ENCODE results near the gene INPP5B. TPM values are rescaled to one million over a fixed set of nuclear protein-coding genes. Genes with fewer than 3 reads are reported as not detected.

The INPP5B gene
- total RNA-seq, 1 experiment from 2014 or later: 26.8 TPM

DNA sequence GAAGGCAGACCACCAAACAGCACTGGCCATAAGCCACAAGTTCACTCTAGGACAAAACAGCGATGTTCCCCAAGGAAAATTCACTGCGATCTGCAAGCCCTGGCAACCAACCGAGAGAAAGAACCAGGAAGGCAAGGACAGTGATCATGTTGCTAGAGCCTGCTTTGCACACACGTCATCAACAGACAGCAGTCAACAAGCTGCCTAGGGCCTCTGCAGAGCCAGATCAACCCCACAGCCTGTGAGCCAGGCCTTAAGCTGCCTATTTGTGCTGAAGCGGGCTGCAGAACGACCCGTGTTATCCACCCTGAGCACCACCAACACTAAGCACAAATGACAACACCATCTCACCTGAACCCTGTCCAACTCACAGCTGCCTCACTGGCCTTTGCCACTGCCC, 132.6 kb downstream of the INPP5B start:
- H3K4me1 Mint-ChIP-seq: peaks cover 4% of the 10 kb centered on the region; the same call in 1 of the 2 replicates
- H3K27me3 Mint-ChIP-seq (ENCODE audit: low read depth): no peaks in the 10 kb centered on the region
- H3K27ac Mint-ChIP-seq: peak overlapping the region; percentile 45; the same call in 1 of the 2 replicates
- POLR2A ChIA-PET: no interaction called here
- TF ChIP-seq, protein P1, sequence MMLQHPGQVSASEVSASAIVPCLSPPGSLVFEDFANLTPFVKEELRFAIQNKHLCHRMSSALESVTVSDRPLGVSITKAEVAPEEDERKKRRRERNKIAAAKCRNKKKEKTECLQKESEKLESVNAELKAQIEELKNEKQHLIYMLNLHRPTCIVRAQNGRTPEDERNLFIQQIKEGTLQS (CRISPR knock-in tag; conservative IDR thresholded peaks at IDR 0.05): no peak
- TF ChIP-seq HMGA2 (CRISPR knock-in tag; IDR thresholded peaks at IDR 0.05) (no peak), ETV6 (CRISPR knock-in tag; IDR thresholded peaks at IDR 0.05) (no peak), JAZF1 (CRISPR knock-in tag; IDR thresholded peaks at IDR 0.05) (no peak), PRRX2 (CRISPR knock-in tag; IDR thresholded peaks at IDR 0.05) (no peak), SMAD4 (CRISPR knock-in tag; IDR thresholded peaks at IDR 0.05) (no peak), MXD4 (CRISPR knock-in tag; IDR thresholded peaks at IDR 0.05; ENCODE audit: borderline replicate concordance) (no peak), FOXK1 (CRISPR knock-in tag; IDR thresholded peaks at IDR 0.05) (no peak), KAT7 (CRISPR knock-in tag; IDR thresholded peaks at IDR 0.05; ENCODE audit: borderline replicate concordance) (no peak), CREM (CRISPR knock-in tag; IDR thresholded peaks at IDR 0.05) (no peak)
- TF ChIP-seq, protein P2, sequence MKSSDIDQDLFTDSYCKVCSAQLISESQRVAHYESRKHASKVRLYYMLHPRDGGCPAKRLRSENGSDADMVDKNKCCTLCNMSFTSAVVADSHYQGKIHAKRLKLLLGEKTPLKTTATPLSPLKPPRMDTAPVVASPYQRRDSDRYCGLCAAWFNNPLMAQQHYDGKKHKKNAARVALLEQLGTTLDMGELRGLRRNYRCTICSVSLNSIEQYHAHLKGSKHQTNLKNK (CRISPR knock-in tag; IDR thresholded peaks at IDR 0.05): no peak
- TF ChIP-seq, protein P3, sequence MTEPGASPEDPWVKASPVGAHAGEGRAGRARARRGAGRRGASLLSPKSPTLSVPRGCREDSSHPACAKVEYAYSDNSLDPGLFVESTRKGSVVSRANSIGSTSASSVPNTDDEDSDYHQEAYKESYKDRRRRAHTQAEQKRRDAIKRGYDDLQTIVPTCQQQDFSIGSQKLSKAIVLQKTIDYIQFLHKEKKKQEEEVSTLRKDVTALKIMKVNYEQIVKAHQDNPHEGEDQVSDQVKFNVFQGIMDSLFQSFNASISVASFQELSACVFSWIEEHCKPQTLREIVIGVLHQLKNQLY (CRISPR knock-in tag; IDR thresholded peaks at IDR 0.05): no peak
- TF ChIP-seq, protein P4, sequence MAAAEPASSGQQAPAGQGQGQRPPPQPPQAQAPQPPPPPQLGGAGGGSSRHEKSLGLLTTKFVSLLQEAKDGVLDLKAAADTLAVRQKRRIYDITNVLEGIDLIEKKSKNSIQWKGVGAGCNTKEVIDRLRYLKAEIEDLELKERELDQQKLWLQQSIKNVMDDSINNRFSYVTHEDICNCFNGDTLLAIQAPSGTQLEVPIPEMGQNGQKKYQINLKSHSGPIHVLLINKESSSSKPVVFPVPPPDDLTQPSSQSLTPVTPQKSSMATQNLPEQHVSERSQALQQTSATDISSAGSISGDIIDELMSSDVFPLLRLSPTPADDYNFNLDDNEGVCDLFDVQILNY (CRISPR knock-in tag; IDR thresholded peaks at IDR 0.05): no peak
- TF ChIP-seq, protein P5, sequence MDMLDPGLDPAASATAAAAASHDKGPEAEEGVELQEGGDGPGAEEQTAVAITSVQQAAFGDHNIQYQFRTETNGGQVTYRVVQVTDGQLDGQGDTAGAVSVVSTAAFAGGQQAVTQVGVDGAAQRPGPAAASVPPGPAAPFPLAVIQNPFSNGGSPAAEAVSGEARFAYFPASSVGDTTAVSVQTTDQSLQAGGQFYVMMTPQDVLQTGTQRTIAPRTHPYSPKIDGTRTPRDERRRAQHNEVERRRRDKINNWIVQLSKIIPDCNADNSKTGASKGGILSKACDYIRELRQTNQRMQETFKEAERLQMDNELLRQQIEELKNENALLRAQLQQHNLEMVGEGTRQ (CRISPR knock-in tag; IDR thresholded peaks at IDR 0.05): no peak
- DNase-seq (ENCODE audit: low spot score) (no peak), ATAC-seq (no peak)
- no peak overlapping the region for H3K4me3 Mint-ChIP-seq
- H3K9me3 Mint-ChIP-seq: no peaks in the 10 kb centered on the region
- CTCF ChIA-PET: no interaction called here
- no peaks in the 10 kb centered on the region; the same call in 1 of the 2 replicates for H3K36me3 Mint-ChIP-seq

DNA sequence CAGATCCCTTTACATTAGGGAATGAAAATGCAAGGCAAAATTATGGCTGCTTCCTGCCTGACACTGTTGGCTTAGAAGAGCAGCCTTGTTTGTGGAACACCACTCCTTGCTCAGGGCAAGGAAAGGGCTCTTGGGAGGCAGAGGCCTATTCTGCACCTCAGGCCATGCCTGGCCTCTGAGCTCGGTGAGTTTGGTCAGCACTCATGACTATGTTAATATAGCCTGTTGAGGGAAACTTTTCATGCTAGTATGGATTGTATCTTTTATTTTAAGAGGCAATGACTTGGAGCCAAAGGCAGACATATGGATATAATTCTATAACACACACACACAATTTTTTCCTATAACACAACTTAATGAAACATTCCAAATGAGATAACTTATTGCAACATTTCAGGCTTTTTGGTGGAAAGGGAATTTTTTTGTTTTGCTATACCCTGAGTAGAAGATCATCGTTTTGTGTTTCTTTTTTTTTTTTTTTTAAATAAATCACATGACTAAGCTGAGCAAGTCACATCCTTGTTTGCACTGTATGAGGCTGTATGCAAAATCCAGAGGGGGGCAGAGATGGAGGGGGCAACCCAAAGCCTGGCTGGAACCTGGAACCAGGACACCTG, 133.2 kb downstream of the INPP5B start:
- no peak for ATAC-seq
- no peak overlapping the region for H3K27ac Mint-ChIP-seq

DNA sequence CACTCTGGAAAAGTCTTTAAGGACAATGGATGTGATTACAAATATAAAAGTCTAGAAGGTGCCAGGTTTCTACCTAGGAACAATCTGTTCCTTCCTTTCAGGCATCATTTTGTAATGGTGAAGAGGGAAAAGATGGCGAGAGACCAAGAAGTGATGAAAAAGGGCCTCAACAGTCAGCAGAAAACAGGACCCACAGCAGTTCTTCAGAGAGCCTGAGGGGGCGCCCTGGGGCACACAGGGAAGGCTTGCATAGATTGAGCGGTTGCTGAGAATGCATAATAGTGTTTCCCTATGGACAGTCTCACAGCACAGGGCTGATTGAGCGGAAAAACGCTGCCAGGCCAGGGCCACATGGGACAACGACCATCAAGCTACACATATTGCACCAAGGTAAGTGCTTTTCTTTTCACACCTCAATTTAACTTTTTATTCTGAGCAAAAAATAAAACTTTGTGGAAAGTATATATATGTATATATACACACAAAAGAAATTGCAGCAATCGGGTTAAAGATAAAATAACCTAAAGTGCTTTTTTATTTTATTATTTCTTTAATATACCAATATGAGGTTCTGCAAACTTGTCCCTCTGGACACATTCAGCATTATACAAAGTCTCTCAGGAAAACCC, 135.7 kb downstream of the INPP5B start:
- Mint-ChIP-seq H3K9me3 (no peaks in the 10 kb centered on the region), H3K27ac (peak overlapping the region; percentile 36)

More for the DNA sequence above, 133.2 kb downstream of the INPP5B start:
- Mint-ChIP-seq H3K4me3 (no peak overlapping the region), H3K36me3 (no peaks in the 10 kb centered on the region; the same call in 1 of the 2 replicates), H3K9me3 (no peaks in the 10 kb centered on the region), H3K4me1 (peaks cover 8% of the 10 kb centered on the region; the same call in 1 of the 2 replicates), H3K27me3 (ENCODE audit: low read depth) (no peaks in the 10 kb centered on the region)
- no peak for TF ChIP-seq CREB1 (CRISPR knock-in tag; IDR thresholded peaks at IDR 0.05)
- TF ChIP-seq TEAD1 (CRISPR knock-in tag; IDR thresholded peaks at IDR 0.05): no peak
- TF ChIP-seq OVOL2 (CRISPR knock-in tag; IDR thresholded peaks at IDR 0.05; ENCODE audit: borderline replicate concordance): no peak
- TF ChIP-seq FOXJ3 (CRISPR knock-in tag; IDR thresholded peaks at IDR 0.05; ENCODE audit: borderline replicate concordance): no peak
- POLR2A ChIA-PET: no interaction called here
- CTCF ChIA-PET: no interaction called here
- DNase-seq (ENCODE audit: low spot score): no peak

More for the DNA sequence above, 135.7 kb downstream of the INPP5B start:
- POLR2A ChIA-PET: no interaction called here
- DNase-seq (ENCODE audit: low spot score) (peak; percentile 83), ATAC-seq (peak; percentile 55)
- Mint-ChIP-seq H3K36me3 (peaks cover 3% of the 10 kb centered on the region), H3K4me1 (peaks cover 11% of the 10 kb centered on the region; the same call in 1 of the 2 replicates), H3K27me3 (ENCODE audit: low read depth) (no peaks in the 10 kb centered on the region), H3K4me3 (peak overlapping the region; percentile 29; the same call in 1 of the 2 replicates)
- CTCF ChIA-PET: interaction anchor here (1.3 kb wide), 1 partner anchor 89 kb away, joined by 3 read pairs; no protein-coding TSS in a partner anchor
- TF ChIP-seq ZNF232 (CRISPR knock-in tag; IDR thresholded peaks at IDR 0.05): no peak
- TF ChIP-seq, protein P6, sequence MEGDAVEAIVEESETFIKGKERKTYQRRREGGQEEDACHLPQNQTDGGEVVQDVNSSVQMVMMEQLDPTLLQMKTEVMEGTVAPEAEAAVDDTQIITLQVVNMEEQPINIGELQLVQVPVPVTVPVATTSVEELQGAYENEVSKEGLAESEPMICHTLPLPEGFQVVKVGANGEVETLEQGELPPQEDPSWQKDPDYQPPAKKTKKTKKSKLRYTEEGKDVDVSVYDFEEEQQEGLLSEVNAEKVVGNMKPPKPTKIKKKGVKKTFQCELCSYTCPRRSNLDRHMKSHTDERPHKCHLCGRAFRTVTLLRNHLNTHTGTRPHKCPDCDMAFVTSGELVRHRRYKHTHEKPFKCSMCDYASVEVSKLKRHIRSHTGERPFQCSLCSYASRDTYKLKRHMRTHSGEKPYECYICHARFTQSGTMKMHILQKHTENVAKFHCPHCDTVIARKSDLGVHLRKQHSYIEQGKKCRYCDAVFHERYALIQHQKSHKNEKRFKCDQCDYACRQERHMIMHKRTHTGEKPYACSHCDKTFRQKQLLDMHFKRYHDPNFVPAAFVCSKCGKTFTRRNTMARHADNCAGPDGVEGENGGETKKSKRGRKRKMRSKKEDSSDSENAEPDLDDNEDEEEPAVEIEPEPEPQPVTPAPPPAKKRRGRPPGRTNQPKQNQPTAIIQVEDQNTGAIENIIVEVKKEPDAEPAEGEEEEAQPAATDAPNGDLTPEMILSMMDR (IDR thresholded peaks at IDR 0.05): peak; percentile 81
